Cardiac fibroblast (primary cell): ENCODE data around the gene BIRC7.

ENCODE experiments used
- DNase-seq, 2 donors: peaks; one replicate each; pipeline versions ENCODE4 v3.0.0 to v3.0.0-alpha.2; 2010; ENCODE audit warnings: low read depth in 2 of 2
- H3K4me3 ChIP-seq, 2 donors: replicated peaks in 1 of 2; 1 replicate in 1 of 2; 2 replicates in 1 of 2; pipeline ENCODE4 v1.5.1; 2011; ENCODE audit warnings: low read depth in 2 of 2, low read length in 2 of 2, mild to moderate bottlenecking in 2 of 2, moderate library complexity in 1 of 2
- CTCF ChIP-seq: IDR thresholded peaks from one replicate; pipeline ENCODE4 v1.5.1; 2011; ENCODE audit warnings: low read depth, mild to moderate bottlenecking, low read length, inconsistent platforms

The BIRC7 gene

GRCh38 chr20:63253065-63253437 lies 17.3 kb downstream of the BIRC7 start:
- no peak for TF ChIP-seq CTCF
- no peak overlapping the region for H3K4me3 ChIP-seq
- no peak for DNase-seq

- no peak overlapping the region for H3K4me3 ChIP-seq
- DNase-seq = no peak
- no peak for TF ChIP-seq CTCF
These were observed 17.9 kb downstream of the BIRC7 start for GRCh38 chr20:63253438-63254231.

GRCh38 chr20:63254232-63254605 lies 18.5 kb downstream of the BIRC7 start, which contains the start of gene NKAIN4:
TSS of gene NKAIN4 (minus strand) at chr20:63254463. CDS start at chr20:63254450, 13 bp downstream.
- no peak for DNase-seq
- TF ChIP-seq CTCF = no peak
- no peak within 1 kb of the TSS for H3K4me3 ChIP-seq

GRCh38 chr20:63254606-63255384 lies 19.1 kb downstream of the BIRC7 start:
- DNase-seq = no peak
- TF ChIP-seq CTCF = no peak
- H3K4me3 ChIP-seq = no peak overlapping the region

- no peak for TF ChIP-seq CTCF
- DNase-seq = no peak
- H3K4me3 ChIP-seq = no peak overlapping the region
These were observed 20.4 kb downstream of the BIRC7 start for GRCh38 chr20:63255931-63256704.

- no peak for DNase-seq
- TF ChIP-seq CTCF = no peak
- H3K4me3 ChIP-seq = no peak overlapping the region
These were observed 21.2 kb downstream of the BIRC7 start for GRCh38 chr20:63256954-63257353.
